HuH-7.5 (cell line): ENCODE measurements around the gene POLG.

ENCODE experiments used
- DNase-seq: peaks from one replicate; pipeline ENCODE4 v3.0.0; 2011; ENCODE audit warnings: low spot score

POLG gene

GRCh38 chr15:89334510-89335297 is at the start of gene POLG:
Gene POLG, minus strand, starts transcription at chr15:89334824. Its CDS starts 1,070 bp downstream, at chr15:89333754.
- peak; percentile 99 for DNase-seq

- no peak for DNase-seq
These were observed 49.6 kb upstream of the POLG start for GRCh38 chr15:89384176-89384604.

GRCh38 chr15:89383365-89384175 is 48.9 kb upstream of the POLG start:
- no peak for DNase-seq

- no peak for DNase-seq
These were observed 47.5 kb upstream of the POLG start for GRCh38 chr15:89381888-89382686.

GRCh38 chr15:89381331-89381730 is 46.7 kb upstream of the POLG start:
- DNase-seq = no peak

- DNase-seq = no peak
These were observed 45.2 kb upstream of the POLG start for GRCh38 chr15:89379818-89380217.

- DNase-seq = no peak
These were observed 44.6 kb upstream of the POLG start for GRCh38 chr15:89379251-89379695.

- DNase-seq = no peak
These were observed 43.9 kb upstream of the POLG start for GRCh38 chr15:89378296-89379151.

- DNase-seq = no peak
These were observed 43.2 kb upstream of the POLG start for GRCh38 chr15:89377842-89378295.

GRCh38 chr15:89377024-89377841 is 42.6 kb upstream of the POLG start:
- no peak for DNase-seq

- no peak for DNase-seq
These were observed 41.8 kb upstream of the POLG start for GRCh38 chr15:89376388-89376787.

- DNase-seq = no peak
These were observed 40.7 kb upstream of the POLG start for GRCh38 chr15:89375093-89376005.

GRCh38 chr15:89374086-89374981 is 39.7 kb upstream of the POLG start:
- no peak for DNase-seq

GRCh38 chr15:89372069-89372935 is 37.7 kb upstream of the POLG start:
- DNase-seq = no peak

GRCh38 chr15:89371228-89372044 is 36.8 kb upstream of the POLG start:
- DNase-seq = no peak

GRCh38 chr15:89370978-89371227 is 36.3 kb upstream of the POLG start:
- no peak for DNase-seq
